Endothelial cell of umbilical vein (primary cell): ENCODE results near the gene SCN5A.

Source experiments
- CTCF ChIP-seq, 2 donors: IDR thresholded peaks; 1 replicate in 1 of 2; 2 replicates in 1 of 2; pipeline ENCODE4 v1.5.1; 2011; ENCODE audit warnings: low read length in 2 of 2, mild to moderate bottlenecking in 2 of 2, moderate library complexity in 2 of 2, control low read depth in 1 of 2, inconsistent platforms in 1 of 2, low read depth in 1 of 2; ENCODE audit not compliant: insufficient read depth in 1 of 2; ENCODE audit errors: extremely low read depth in 1 of 2
- EZH2 ChIP-seq: IDR thresholded peaks from 2 replicates; pipeline ENCODE4 v1.6.1; 2012; ENCODE audit warnings: borderline replicate concordance, low read depth, mild to moderate bottlenecking, moderate library complexity, low read length, inconsistent platforms; ENCODE audit not compliant: severe bottlenecking
- GATA2 ChIP-seq: IDR thresholded peaks from 2 replicates; pipeline ENCODE4 v1.7.0; 2011; ENCODE audit warnings: low read depth, mild to moderate bottlenecking, moderate library complexity, mixed read lengths, low read length; ENCODE audit not compliant: insufficient read length, insufficient read depth
- MAX ChIP-seq: IDR thresholded peaks from 2 replicates; pipeline ENCODE4 v1.6.1; 2011; ENCODE audit not compliant: insufficient read depth, insufficient read length
- MYC ChIP-seq: IDR thresholded peaks from one replicate; pipeline ENCODE4 v1.6.1; 2011; ENCODE audit warnings: mild to moderate bottlenecking, low read depth, low read length
- POLR2A ChIP-seq: IDR thresholded peaks from 2 replicates; pipeline ENCODE4 v1.6.1; 2012; ENCODE audit warnings: low read depth, mild to moderate bottlenecking, control low read depth, low read length
- POLR2AphosphoS5 ChIP-seq: IDR thresholded peaks from 2 replicates; pipeline ENCODE4 v1.6.1; 2012; ENCODE audit warnings: low read depth, mild to moderate bottlenecking, control low read depth, low read length, moderate library complexity; ENCODE audit not compliant: insufficient read depth

DNA sequence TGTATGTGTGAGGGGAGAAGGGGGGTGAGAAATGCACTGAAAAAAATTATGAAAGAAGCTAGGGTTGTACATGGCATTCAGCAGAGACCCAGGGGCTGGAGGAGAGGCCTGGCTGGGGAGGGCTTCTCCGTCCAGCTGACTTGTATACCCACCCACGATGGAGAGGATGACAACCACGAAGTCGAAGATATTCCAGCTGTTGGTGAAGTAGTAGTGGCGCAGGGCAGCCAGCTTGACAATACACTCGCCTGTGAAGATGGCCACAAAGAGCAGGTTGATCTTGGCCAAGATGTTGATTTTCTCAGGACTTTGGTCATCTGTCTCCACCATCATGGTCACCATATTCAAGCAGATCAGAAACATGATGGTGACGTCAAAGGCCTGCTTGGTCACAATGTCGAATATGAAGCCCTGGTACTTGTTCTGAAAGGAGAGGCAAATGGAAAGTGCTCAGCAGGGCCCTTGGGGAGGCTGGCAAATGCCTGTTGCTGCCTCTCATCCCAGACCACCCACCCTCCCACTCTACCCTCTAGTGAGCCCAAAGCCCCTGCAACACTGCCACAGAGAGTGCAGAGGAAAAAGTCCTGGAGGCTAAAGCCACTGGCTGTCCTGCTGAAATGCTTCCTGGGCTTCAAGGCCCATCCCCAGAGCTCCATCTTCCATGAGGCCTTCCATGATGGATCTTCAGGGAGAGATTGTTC lies 95.2 kb downstream of the SCN5A start:
- no peak for TF ChIP-seq POLR2AphosphoS5
- no peak for TF ChIP-seq CTCF (IDR thresholded peaks at IDR 0.05; ENCODE audit: extremely low read depth in 1 of 2, insufficient read depth in 1 of 2, low read depth in 1 of 2, low read length in 2 of 2)
- TF ChIP-seq MAX, result no peak
- no peak for TF ChIP-seq EZH2
- no peak for TF ChIP-seq GATA2
- TF ChIP-seq MYC, result no peak
- no peak for TF ChIP-seq POLR2A
